HepG2 (cell line): ENCODE measurements around the gene PLXNA1.

ENCODE experiments used
- CTCF ChIP-seq: sonication (generic); formaldehyde crosslinking; IDR thresholded peaks from 2 replicates; pipeline ENCODE4 v1.5.0; 2020; ENCODE audit warnings: mild to moderate bottlenecking, missing genetic modification reagents, moderate library complexity
- MAX ChIP-seq: IDR thresholded peaks from 2 replicates; pipeline ENCODE4 v1.6.1; 2012; ENCODE audit warnings: inconsistent platforms
- NR3C1 ChIP-seq: sonication (generic); formaldehyde crosslinking; IDR thresholded peaks from 2 replicates; pipeline ENCODE4 v1.4.0; 2020; ENCODE audit warnings: missing genetic modification reagents
- POLR2A ChIP-seq, 2 experiments: IDR thresholded peaks; 2 replicates each; pipeline ENCODE4 v1.6.1; 2011; ENCODE audit warnings: low read depth in 2 of 2, low read length in 2 of 2, mild to moderate bottlenecking in 1 of 2, moderate library complexity in 1 of 2; ENCODE audit not compliant: insufficient read depth in 1 of 2
- SETDB1 ChIP-seq: sonication (generic); formaldehyde crosslinking; IDR thresholded peaks from 2 replicates; pipeline ENCODE4 v1.5.1; 2020; ENCODE audit warnings: missing genetic modification reagents, mild to moderate bottlenecking, borderline replicate concordance
- ZBTB46 ChIP-seq: sonication (generic); formaldehyde crosslinking; IDR thresholded peaks from 2 replicates; pipeline ENCODE4 v1.4.0; 2020; ENCODE audit warnings: mild to moderate bottlenecking, missing genetic modification reagents, borderline replicate concordance
- ZNF160 ChIP-seq: sonication (generic); formaldehyde crosslinking; IDR thresholded peaks from 2 replicates; pipeline ENCODE4 v1.8.0; 2022; ENCODE audit warnings: mild to moderate bottlenecking, inconsistent platforms, missing genetic modification reagents

- no peak for TF ChIP-seq NR3C1 (CRISPR knock-in tag)
- TF ChIP-seq MAX = no peak
- TF ChIP-seq CTCF (CRISPR knock-in tag) = no peak
- no peak for TF ChIP-seq SETDB1 (CRISPR knock-in tag)
- TF ChIP-seq ZNF160 = no peak
- TF ChIP-seq POLR2A (IDR thresholded peaks at IDR 0.05; ENCODE audit: insufficient read depth in 1 of 2, low read depth in 2 of 2, low read length in 2 of 2) = no peak
- no peak for TF ChIP-seq ZBTB46 (CRISPR knock-in tag)
Measured at GRCh38 chr3:127008236-127008635, 25.3 kb downstream of the PLXNA1 start.
